ENCODE results near the gene ROR1.

- TF ChIP-seq CTCF (conservative IDR thresholded peaks at IDR 0.05 in 1 of 2, IDR thresholded peaks at IDR 0.05 in 1 of 2; ENCODE audit: low read depth in 1 of 2, low read length in 2 of 2) (no peak), EZH2 (IDR thresholded peaks at IDR 0.05; ENCODE audit: low read length, missing control alignments) (no peak)
These were observed 1.0 kb downstream of the ROR1 start for GRCh38 chr1:63774617-63775417.
